HG02885 (cell line): ENCODE results near the gene FRG2B.
"Not testable (repeated sequence)": the region's sequence is repeated elsewhere in the genome, so short reads cannot be mapped to it uniquely, and the experiment has no call there.

Experiments used
- ATAC-seq: cut with Tn5 transposase; IDR thresholded peaks from one replicate; pipeline ENCODE4 v1.9.1; 2021; ENCODE audit warnings: mild to moderate bottlenecking; ENCODE audit not compliant: unreplicated experiment, poor library complexity

FRG2B gene

GRCh38 chr10:133600657-133601056, 25.9 kb downstream of the FRG2B start:
- no peak for ATAC-seq

GRCh38 chr10:133599869-133600268, 26.7 kb downstream of the FRG2B start:
- ATAC-seq, result not testable (repeated sequence)

- ATAC-seq, result no peak
Observed at GRCh38 chr10:133592716-133593115, 33.9 kb downstream of the FRG2B start.

GRCh38 chr10:133590970-133591359, 35.6 kb downstream of the FRG2B start:
- no peak for ATAC-seq

- no peak for ATAC-seq
Observed at GRCh38 chr10:133590226-133590969, 36.2 kb downstream of the FRG2B start.

GRCh38 chr10:133577037-133577436, 49.6 kb downstream of the FRG2B start:
- ATAC-seq, result not testable (repeated sequence)
